ENCODE results near the gene LY6G5B. TPM values are rescaled to one million over a fixed set of nuclear protein-coding genes. Genes with fewer than 3 reads are reported as not detected.

The LY6G5B gene
- total RNA-seq, 2 donors from 2014 or later = 3.2 to 8.8 TPM

GRCh38 chr6:31683591-31683990 is 13.8 kb downstream of the LY6G5B start:
- ATAC-seq = no peak
- no peak for DNase-seq
- intact Hi-C loops (cut with DNase I) = loop anchor here (5.0 to 10.0 kb wide), 3 partner anchors 149 to 271 kb away; partner anchors contain the start of genes NELFE (in 1 of the 2) and SKIC2 (in 1 of the 2)

GRCh38 chr6:31686483-31686882 is 16.7 kb downstream of the LY6G5B start:
- intact Hi-C loops (cut with DNase I) = loop anchor here in 1 of 2 donors (10.0 kb wide), 2 partner anchors 148 to 268 kb away; partner anchors contain the start of genes NELFE and SKIC2
- ATAC-seq (no peak), DNase-seq (no peak)

- no peak for DNase-seq
These were observed 17.5 kb downstream of the LY6G5B start for GRCh38 chr6:31687321-31687720.

GRCh38 chr6:31687860-31688693 is 18.3 kb downstream of the LY6G5B start:
- no peak for DNase-seq
- intact Hi-C loops (cut with DNase I) = loop anchor here in 1 of 2 donors (10.0 kb wide), 2 partner anchors 147 to 267 kb away; partner anchors contain the start of genes NELFE and SKIC2
- no peak for ATAC-seq

More at GRCh38 chr6:31687321-31687720, 17.5 kb downstream of the LY6G5B start:
- intact Hi-C loops (cut with DNase I) = loop anchor here in 1 of 2 donors (10.0 kb wide), 2 partner anchors 147 to 267 kb away; partner anchors contain the start of genes NELFE and SKIC2
- no peak for ATAC-seq

GRCh38 chr6:31689249-31690110 is 19.7 kb downstream of the LY6G5B start:
- DNase-seq (no peak), ATAC-seq (no peak)
- intact Hi-C loops (cut with DNase I) = loop anchor here in 1 of 2 donors (10.0 kb wide), 2 partner anchors 145 to 265 kb away; partner anchors contain the start of genes NELFE and SKIC2

GRCh38 chr6:31690231-31691077 is 20.7 kb downstream of the LY6G5B start:
- DNase-seq (no peak), ATAC-seq (peak; percentile 50 to 83)
- intact Hi-C loops (cut with DNase I) = no loop called here

- no peak for ATAC-seq
These were observed 21.3 kb downstream of the LY6G5B start for GRCh38 chr6:31691078-31691463.

GRCh38 chr6:31691564-31692108 is 21.9 kb downstream of the LY6G5B start:
- ATAC-seq (no peak), DNase-seq (no peak)
- intact Hi-C loops (cut with DNase I) = no loop called here

More at GRCh38 chr6:31691078-31691463, 21.3 kb downstream of the LY6G5B start:
- no peak for DNase-seq
- intact Hi-C loops (cut with DNase I) = no loop called here

GRCh38 chr6:31692353-31692752 is 22.6 kb downstream of the LY6G5B start:
- ATAC-seq (no peak), DNase-seq (no peak)
- intact Hi-C loops (cut with DNase I) = no loop called here

- intact Hi-C loops (cut with DNase I) = no loop called here
- ATAC-seq = no peak
- no peak for DNase-seq
These were observed 23.1 kb downstream of the LY6G5B start for GRCh38 chr6:31692886-31693285.

- intact Hi-C loops (cut with DNase I) = no loop called here
- DNase-seq (no peak), ATAC-seq (no peak)
These were observed 23.8 kb downstream of the LY6G5B start for GRCh38 chr6:31693535-31693934.

GRCh38 chr6:31697555-31697954 is 27.8 kb downstream of the LY6G5B start:
- intact Hi-C loops (cut with DNase I) = no loop called here
- DNase-seq (no peak), ATAC-seq (no peak)

GRCh38 chr6:31700740-31701401 is 31.1 kb downstream of the LY6G5B start:
- intact Hi-C loops (cut with DNase I) = no loop called here
- DNase-seq (no peak), ATAC-seq (no peak)

- ATAC-seq (no peak), DNase-seq (peak; percentile 47)
- intact Hi-C loops (cut with DNase I) = no loop called here
These were observed 32.1 kb downstream of the LY6G5B start for GRCh38 chr6:31701666-31702404.

GRCh38 chr6:31702405-31702818 is 32.6 kb downstream of the LY6G5B start:
- DNase-seq (no peak), ATAC-seq (peak; percentile 20 to 37)
- intact Hi-C loops (cut with DNase I) = no loop called here

- peak; percentile 99 for DNase-seq
- intact Hi-C loops (cut with DNase I) = no loop called here
- ATAC-seq = peak; percentile 99
These were observed 33.3 kb downstream of the LY6G5B start, which contains the start of gene ABHD16A for GRCh38 chr6:31702819-31703716. ABHD16A (minus strand) TSS chr6:31703324; CDS start chr6:31703281, 43 bp downstream.
